HG03469 (cell line): Measurements from ENCODE around the gene HS1BP3.

Experiments used
- ATAC-seq: cut with Tn5 transposase; IDR thresholded peaks from one replicate; pipeline ENCODE4 v1.9.1; 2021; ENCODE audit warnings: mild to moderate bottlenecking, moderate library complexity, moderate number of reproducible peaks; ENCODE audit not compliant: unreplicated experiment

The HS1BP3 gene

GRCh38 chr2:20575935-20576597 lies 74.8 kb downstream of the HS1BP3 start:
- ATAC-seq: no peak

GRCh38 chr2:20575414-20575813 lies 75.5 kb downstream of the HS1BP3 start:
- no peak for ATAC-seq

GRCh38 chr2:20574930-20575329 lies 76.0 kb downstream of the HS1BP3 start:
- no peak for ATAC-seq

- ATAC-seq: no peak
Measured at GRCh38 chr2:20574423-20574911, 76.4 kb downstream of the HS1BP3 start.

GRCh38 chr2:20573620-20574422 lies 77.1 kb downstream of the HS1BP3 start:
- ATAC-seq: no peak

GRCh38 chr2:20572221-20572620 lies 78.7 kb downstream of the HS1BP3 start:
- ATAC-seq: no peak

- ATAC-seq: no peak
Measured at GRCh38 chr2:20571644-20572215, 79.2 kb downstream of the HS1BP3 start.

GRCh38 chr2:20571231-20571630 lies 79.7 kb downstream of the HS1BP3 start:
- ATAC-seq: no peak

GRCh38 chr2:20570249-20570648 lies 80.6 kb downstream of the HS1BP3 start:
- ATAC-seq: no peak

- no peak for ATAC-seq
Measured at GRCh38 chr2:20569464-20570223, 81.3 kb downstream of the HS1BP3 start.

- no peak for ATAC-seq
Measured at GRCh38 chr2:20568501-20569463, 82.1 kb downstream of the HS1BP3 start.

GRCh38 chr2:20567926-20568179 lies 83.0 kb downstream of the HS1BP3 start:
- ATAC-seq: no peak
